HG02840 (cell line): ENCODE results near the gene VSIG4.
A peak's percentile ranks its signal among the peaks of the same experiment; 100 is the strongest.
"Not testable (repeated sequence)": the region's sequence is repeated elsewhere in the genome, so short reads cannot be mapped to it uniquely, and the experiment has no call there.

Source experiments
- ATAC-seq: cut with Tn5 transposase; IDR thresholded peaks from one replicate; pipeline ENCODE4 v1.9.1; 2021; ENCODE audit warnings: mild to moderate bottlenecking, moderate library complexity, moderate number of reproducible peaks; ENCODE audit not compliant: unreplicated experiment, low FRiP score

The VSIG4 gene

GRCh38 chrX:66039944-66040343 is at the start of gene VSIG4:
TSS of gene VSIG4 (minus strand) at chrX:66040080. CDS start at chrX:66039998, 82 bp downstream.
- ATAC-seq = no peak

- ATAC-seq = no peak
These were observed 36.9 kb upstream of the VSIG4 start for GRCh38 chrX:66076801-66077200.

- no peak for ATAC-seq
These were observed 35.3 kb upstream of the VSIG4 start for GRCh38 chrX:66074920-66075879.

- ATAC-seq = no peak
These were observed 31.2 kb upstream of the VSIG4 start for GRCh38 chrX:66071126-66071525.

GRCh38 chrX:66064261-66064660 is 24.4 kb upstream of the VSIG4 start:
- ATAC-seq = no peak

GRCh38 chrX:66057019-66057418 is 17.1 kb upstream of the VSIG4 start:
- ATAC-seq = not testable (repeated sequence)

GRCh38 chrX:66054978-66055377 is 15.1 kb upstream of the VSIG4 start:
- no peak for ATAC-seq

GRCh38 chrX:66053414-66053813 is 13.5 kb upstream of the VSIG4 start:
- no peak for ATAC-seq

- no peak for ATAC-seq
These were observed 12.1 kb upstream of the VSIG4 start for GRCh38 chrX:66051980-66052379.

GRCh38 chrX:66050140-66050569 is 10.3 kb upstream of the VSIG4 start:
- ATAC-seq = no peak

GRCh38 chrX:66049056-66049455 is 9.2 kb upstream of the VSIG4 start:
- ATAC-seq = no peak

GRCh38 chrX:66046612-66047235 is 6.8 kb upstream of the VSIG4 start:
- peak; percentile 78 for ATAC-seq

GRCh38 chrX:66045894-66046293 is 6.0 kb upstream of the VSIG4 start:
- ATAC-seq = no peak

GRCh38 chrX:66043584-66043983 is 3.7 kb upstream of the VSIG4 start:
- no peak for ATAC-seq

- peak; percentile 56 for ATAC-seq
These were observed 2.6 kb upstream of the VSIG4 start for GRCh38 chrX:66042307-66043077.

- no peak for ATAC-seq
These were observed 1.8 kb downstream of the VSIG4 start for GRCh38 chrX:66038115-66038514.

- ATAC-seq = no peak
These were observed 3.6 kb downstream of the VSIG4 start for GRCh38 chrX:66036231-66036630.

- no peak for ATAC-seq
These were observed 4.2 kb downstream of the VSIG4 start for GRCh38 chrX:66035667-66036066.

- no peak for ATAC-seq
These were observed 9.2 kb downstream of the VSIG4 start for GRCh38 chrX:66030505-66031317.

- no peak for ATAC-seq
These were observed 10.9 kb downstream of the VSIG4 start for GRCh38 chrX:66028936-66029335.
